Muscle of arm (tissue), 14 donors: ENCODE data around the gene PHF8. TPM values are rescaled to one million over a fixed set of nuclear protein-coding genes. Genes with fewer than 3 reads are reported as not detected.
A peak's percentile ranks its signal among the peaks of the same experiment; 100 is the strongest.

Experiments
- DNase-seq: peaks from one replicate; pipeline ENCODE4 v3.0.0-alpha.2; 2013
- long read RNA-seq, 11 donors: transcript quantifications; one replicate each; lab custom pipeline, GENCODE V29; 2026
- polyA plus RNA-seq, 12 donors: library from polyadenylated mRNA; unstranded; fragments of 120-200 nt; gene quantifications; one replicate each; pipeline ENCODE4 v1.2.1, GENCODE V29; 2013; ENCODE audit not compliant: insufficient read length in 12 of 12

The PHF8 gene
- 10 to 100 TPM in 11 of 12 donors, not detected in 1; 12.6 to 22.2 (median 16.1) TPM for polyA plus RNA-seq
- long read RNA-seq, donor 1: 0 reads
- long read RNA-seq, donor 2: 0 reads
- long read RNA-seq, donor 3: 0 reads
- long read RNA-seq, donor 4, partial matches to known transcripts: 0 of 2 reads
- long read RNA-seq, donor 4, other reads (novel, unspliced or antisense): 0 of 2 reads
- long read RNA-seq, donor 5: 0 reads
- long read RNA-seq, donor 6: 0 reads
- long read RNA-seq, donor 7: 0 reads
- long read RNA-seq, donor 8: 0 reads
- long read RNA-seq, donor 9: 0 reads
- long read RNA-seq, donor 10: 0 reads
- long read RNA-seq, donor 11, partial matches to known transcripts: 0 of 1 reads
- long read RNA-seq, donor 11, other reads (novel, unspliced or antisense): 0 of 1 reads

- DNase-seq: peak; percentile 91
Measured at GRCh38 chrX:54044126-54044876, at the start of gene PHF8. TSS of gene PHF8 (minus strand) at chrX:54044473. CDS start at chrX:54042728, 1,745 bp downstream.

- DNase-seq: no peak
Measured at GRCh38 chrX:54093571-54093970, 49.3 kb upstream of the PHF8 start.

GRCh38 chrX:54093159-54093558 lies 48.9 kb upstream of the PHF8 start:
- no peak for DNase-seq

- DNase-seq: no peak
Measured at GRCh38 chrX:54090880-54091279, 46.6 kb upstream of the PHF8 start.

- DNase-seq: no peak
Measured at GRCh38 chrX:54089191-54089590, 44.9 kb upstream of the PHF8 start.

GRCh38 chrX:54087661-54088060 lies 43.4 kb upstream of the PHF8 start:
- DNase-seq: no peak

GRCh38 chrX:54085666-54086065 lies 41.4 kb upstream of the PHF8 start:
- DNase-seq: no peak

- DNase-seq: no peak
Measured at GRCh38 chrX:54076903-54077302, 32.6 kb upstream of the PHF8 start.

- no peak for DNase-seq
Measured at GRCh38 chrX:54074826-54075225, 30.6 kb upstream of the PHF8 start.

GRCh38 chrX:54067766-54068165 lies 23.5 kb upstream of the PHF8 start:
- no peak for DNase-seq

- no peak for DNase-seq
Measured at GRCh38 chrX:54066841-54067240, 22.6 kb upstream of the PHF8 start.

- DNase-seq: no peak
Measured at GRCh38 chrX:54064564-54064963, 20.3 kb upstream of the PHF8 start.

- no peak for DNase-seq
Measured at GRCh38 chrX:54063361-54063760, 19.1 kb upstream of the PHF8 start.

GRCh38 chrX:54049801-54050200 lies 5.5 kb upstream of the PHF8 start:
- no peak for DNase-seq

- DNase-seq: no peak
Measured at GRCh38 chrX:54048412-54048811, 4.1 kb upstream of the PHF8 start.

- no peak for DNase-seq
Measured at GRCh38 chrX:54045563-54046228, 1.4 kb upstream of the PHF8 start.

GRCh38 chrX:54044877-54045338 lies 635 bp upstream of the PHF8 start:
- DNase-seq: no peak

GRCh38 chrX:54043541-54044125 lies 640 bp downstream of the PHF8 start:
- DNase-seq: peak; percentile 27

- peak; percentile 13 for DNase-seq
Measured at GRCh38 chrX:54043056-54043455, 1.2 kb downstream of the PHF8 start.

GRCh38 chrX:54042609-54043021 lies 1.7 kb downstream of the PHF8 start:
- DNase-seq: peak; percentile 35

- DNase-seq: no peak
Measured at GRCh38 chrX:54030329-54030728, 13.9 kb downstream of the PHF8 start.

- DNase-seq: no peak
Measured at GRCh38 chrX:54029529-54030143, 14.6 kb downstream of the PHF8 start.
